SKM-1 (cell line): ENCODE results near the gene TPBGL.

ENCODE experiments used
- DNase-seq: peaks from one replicate; lab custom pipeline; 2025; ENCODE audit not compliant: unreplicated experiment; lab: John Stamatoyannopoulos, UW

Gene TPBGL

GRCh38 chr11:75291741-75292140, 51.2 kb downstream of the TPBGL start:
- DNase-seq = no peak

GRCh38 chr11:75292943-75293342, 52.4 kb downstream of the TPBGL start:
- DNase-seq = no peak
